Liver (tissue), 9 donors: ENCODE results near the gene DNAJA3. TPM values are rescaled to one million over a fixed set of nuclear protein-coding genes. Genes with fewer than 3 reads are reported as not detected.

Experiments
- DNase-seq: peaks from one replicate; pipeline ENCODE4 v3.0.0-alpha.2; 2017; ENCODE audit warnings: low spot score
- H3K27ac ChIP-seq, 2 donors: one replicate each; pipeline ENCODE4 v1.7.0; 2013; ENCODE audit warnings: inconsistent platforms in 2 of 2, low read length in 2 of 2, control low read depth in 1 of 2, low read depth in 1 of 2, mild to moderate bottlenecking in 1 of 2
- H3K27me3 ChIP-seq, 4 donors: one replicate each; pipeline versions ENCODE4 v1.6.1 to v1.7.0; 2013; ENCODE audit warnings: low read length in 3 of 4, inconsistent platforms in 1 of 4, mild to moderate bottlenecking in 1 of 4, moderate library complexity in 1 of 4; ENCODE audit not compliant: control insufficient read depth in 4 of 4, insufficient read depth in 4 of 4
- H3K36me3 ChIP-seq, 4 donors: one replicate each; pipeline versions ENCODE4 v1.6.1 to v1.7.0; 2013; ENCODE audit warnings: low read length in 3 of 4, mild to moderate bottlenecking in 3 of 4, low read depth in 1 of 4, moderate library complexity in 1 of 4; ENCODE audit not compliant: control insufficient read depth in 4 of 4, insufficient read depth in 3 of 4
- H3K4me1 ChIP-seq, 4 donors: one replicate each; pipeline versions ENCODE4 v1.6.1 to v1.7.0; 2013; ENCODE audit warnings: low read length in 3 of 4, mild to moderate bottlenecking in 3 of 4, moderate library complexity in 1 of 4; ENCODE audit not compliant: control insufficient read depth in 4 of 4, insufficient read depth in 4 of 4
- H3K4me3 ChIP-seq, 3 donors: one replicate each; pipeline versions ENCODE4 v1.6.1 to v1.7.0; 2013; ENCODE audit warnings: low read length in 3 of 3, control low read depth in 1 of 3, low read depth in 1 of 3, mild to moderate bottlenecking in 1 of 3
- H3K9ac ChIP-seq, 2 donors: one replicate each; pipeline ENCODE4 v1.7.0; 2013; ENCODE audit warnings: low read length in 2 of 2, mild to moderate bottlenecking in 2 of 2, moderate library complexity in 2 of 2, control low read depth in 1 of 2, low read depth in 1 of 2
- H3K9me3 ChIP-seq, 4 donors: one replicate each; pipeline versions ENCODE4 v1.6.1 to v1.7.0; 2013; ENCODE audit warnings: low read length in 3 of 4; ENCODE audit not compliant: control insufficient read depth in 4 of 4
- EGR1 ChIP-seq, 2 donors: IDR thresholded peaks; 2 replicates each; pipeline ENCODE4 v1.6.1; 2016 to 2018; ENCODE audit warnings: antibody characterized with exemption in 2 of 2, low read depth in 2 of 2
- FOXA1 ChIP-seq: IDR thresholded peaks from 2 replicates; pipeline ENCODE4 v1.6.1; 2016; ENCODE audit warnings: antibody characterized with exemption
- FOXA2 ChIP-seq: IDR thresholded peaks from 2 replicates; pipeline ENCODE4 v1.6.1; 2016; ENCODE audit warnings: antibody characterized with exemption
- GABPA ChIP-seq, 2 donors: IDR thresholded peaks in 1 of 2; conservative IDR thresholded peaks in 1 of 2; 2 replicates each; pipeline ENCODE4 v1.6.1; 2016; ENCODE audit warnings: antibody characterized with exemption in 2 of 2, mild to moderate bottlenecking in 1 of 2, moderate library complexity in 1 of 2
- HNF4A ChIP-seq, 2 donors: conservative IDR thresholded peaks; 2 replicates each; pipeline ENCODE4 v1.6.1; 2016; ENCODE audit warnings: antibody characterized with exemption in 2 of 2, mild to moderate bottlenecking in 2 of 2
- HNF4G ChIP-seq: IDR thresholded peaks from 2 replicates; pipeline ENCODE4 v1.6.1; 2016; ENCODE audit warnings: antibody characterized with exemption
- JUND ChIP-seq, 2 donors: IDR thresholded peaks; 2 replicates each; pipeline ENCODE4 v1.6.1; 2016; ENCODE audit warnings: antibody characterized with exemption in 2 of 2
- NR2F2 ChIP-seq: IDR thresholded peaks from 2 replicates; pipeline ENCODE4 v1.6.1; 2016; ENCODE audit warnings: antibody characterized with exemption
- RAD21 ChIP-seq, 2 donors: IDR thresholded peaks; 2 replicates each; pipeline ENCODE4 v1.6.1; 2016; ENCODE audit warnings: antibody characterized with exemption in 2 of 2, mild to moderate bottlenecking in 2 of 2
- RXRA ChIP-seq, 2 donors: IDR thresholded peaks; 2 replicates each; pipeline ENCODE4 v1.6.1; 2017 to 2018; ENCODE audit warnings: antibody characterized with exemption in 2 of 2, mild to moderate bottlenecking in 1 of 2
- SP1 ChIP-seq: IDR thresholded peaks from 2 replicates; pipeline ENCODE4 v1.6.1; 2018; ENCODE audit warnings: antibody characterized with exemption, mild to moderate bottlenecking
- TAF1 ChIP-seq: conservative IDR thresholded peaks from 2 replicates; pipeline ENCODE4 v1.6.1; 2016; ENCODE audit warnings: antibody characterized with exemption, mild to moderate bottlenecking
- YY1 ChIP-seq: IDR thresholded peaks from 2 replicates; pipeline ENCODE4 v1.6.1; 2016; ENCODE audit warnings: antibody characterized with exemption, mild to moderate bottlenecking
- WGBS: extraction: QIAGEN DNeasy Blood & Tissue Kit; methylation state at CpG from one replicate; pipeline ENCODE4 v1.1.7; 2013; 5-methylcytosine and 5-hydroxymethylcytosine counted together
- polyA plus RNA-seq, 2 donors: library from polyadenylated mRNA; stranded (reverse) in 1 of 2; unstranded in 1 of 2; fragments of 200-250 nt in 1 of 2; fragments of >200 nt in 1 of 2; fragmentation: Nextera tagmentation in 1 of 2; extraction: Ambion mirVana in 1 of 2; gene quantifications; one replicate each; pipeline versions ENCODE4 v1.2.1 to v1.2.3, GENCODE V29; 2013 to 2015
- total RNA-seq, 2 donors: library from RNA; depleted of rRNA; stranded (reverse); fragments of >200 nt; gene quantifications; one replicate each; pipeline ENCODE4 v1.2.3, GENCODE V29; 2014
- TF ChIP-seq, protein P1 (sequence below): fragments of 150-350 bp; IDR thresholded peaks from 2 replicates; pipeline ENCODE4 v1.5.1; 2017; ENCODE audit warnings: improper control_type of control experiment, low read depth, low read length; ENCODE audit not compliant: missing input control
- TF ChIP-seq, protein P2 (sequence below): IDR thresholded peaks from 2 replicates; pipeline ENCODE4 v1.6.1; 2016; ENCODE audit warnings: antibody characterized with exemption
- TF ChIP-seq, protein P3 (sequence below): IDR thresholded peaks from 2 replicates; pipeline ENCODE4 v1.6.1; 2016; ENCODE audit warnings: antibody characterized with exemption
- TF ChIP-seq, protein P4 (sequence below): IDR thresholded peaks from 2 replicates; pipeline ENCODE4 v1.6.1; 2016; ENCODE audit warnings: antibody characterized with exemption
- TF ChIP-seq, protein P5 (sequence below): IDR thresholded peaks from 2 replicates; pipeline ENCODE4 v1.6.1; 2016; ENCODE audit warnings: antibody characterized with exemption, mild to moderate bottlenecking
- donor health status: healthy.
- donor health status: healthy.
- donor health status: healthy.
- donor health status: healthy.
- donor health status: healthy.

The DNAJA3 gene
- total and polyA plus RNA-seq, 4 donors, result 39.6 to 86.3 (median 65.6) TPM

DNA sequence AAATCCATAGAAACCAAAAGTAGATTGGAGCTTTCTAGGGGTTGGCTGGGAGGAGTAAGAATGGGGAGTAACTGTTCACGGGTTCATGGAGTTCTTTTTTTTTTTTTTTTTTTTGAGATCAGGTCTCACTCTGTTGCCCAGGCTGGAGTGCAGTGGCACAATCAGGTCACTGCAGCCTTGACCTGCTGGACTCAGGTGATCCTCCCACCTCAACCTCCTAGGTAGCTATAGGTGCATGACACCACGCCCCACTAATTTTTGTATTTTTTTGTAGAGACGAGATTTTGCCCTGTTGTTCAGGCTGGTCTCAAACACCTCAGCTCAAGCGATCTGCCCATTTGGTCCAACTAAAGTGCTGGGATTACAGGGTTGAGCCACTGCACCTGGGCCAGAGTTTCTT, 47.2 kb downstream of the DNAJA3 start:
- peak; percentile 24 for TF ChIP-seq SP1
- no peak for TF ChIP-seq JUND (IDR thresholded peaks at IDR 0.05)
- TF ChIP-seq RXRA (IDR thresholded peaks at IDR 0.05), result peak; percentile 64 to 78
- no peak for TF ChIP-seq FOXA1
- TF ChIP-seq HNF4A (conservative IDR thresholded peaks at IDR 0.05), result peak; percentile 45 to 56
- TF ChIP-seq, protein P1, sequence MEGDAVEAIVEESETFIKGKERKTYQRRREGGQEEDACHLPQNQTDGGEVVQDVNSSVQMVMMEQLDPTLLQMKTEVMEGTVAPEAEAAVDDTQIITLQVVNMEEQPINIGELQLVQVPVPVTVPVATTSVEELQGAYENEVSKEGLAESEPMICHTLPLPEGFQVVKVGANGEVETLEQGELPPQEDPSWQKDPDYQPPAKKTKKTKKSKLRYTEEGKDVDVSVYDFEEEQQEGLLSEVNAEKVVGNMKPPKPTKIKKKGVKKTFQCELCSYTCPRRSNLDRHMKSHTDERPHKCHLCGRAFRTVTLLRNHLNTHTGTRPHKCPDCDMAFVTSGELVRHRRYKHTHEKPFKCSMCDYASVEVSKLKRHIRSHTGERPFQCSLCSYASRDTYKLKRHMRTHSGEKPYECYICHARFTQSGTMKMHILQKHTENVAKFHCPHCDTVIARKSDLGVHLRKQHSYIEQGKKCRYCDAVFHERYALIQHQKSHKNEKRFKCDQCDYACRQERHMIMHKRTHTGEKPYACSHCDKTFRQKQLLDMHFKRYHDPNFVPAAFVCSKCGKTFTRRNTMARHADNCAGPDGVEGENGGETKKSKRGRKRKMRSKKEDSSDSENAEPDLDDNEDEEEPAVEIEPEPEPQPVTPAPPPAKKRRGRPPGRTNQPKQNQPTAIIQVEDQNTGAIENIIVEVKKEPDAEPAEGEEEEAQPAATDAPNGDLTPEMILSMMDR, result no peak
- WGBS, result 38% methylated on average over 4 of the region's 4 CpGs
- no peaks in the 10 kb centered on the region for H3K27me3 ChIP-seq
- H3K4me1 ChIP-seq, result peaks cover 2 to 22% (median 12%) of the 10 kb centered on the region in 4 donors
- H3K4me3 ChIP-seq, result no peak overlapping the region
- no peaks in the 10 kb centered on the region for H3K9me3 ChIP-seq
- no peak for DNase-seq
- H3K27ac ChIP-seq, result no peak overlapping the region
- H3K36me3 ChIP-seq, result peaks cover 0 to 8% (median 4%) of the 10 kb centered on the region in 4 donors
- no peak overlapping the region for H3K9ac ChIP-seq

DNA sequence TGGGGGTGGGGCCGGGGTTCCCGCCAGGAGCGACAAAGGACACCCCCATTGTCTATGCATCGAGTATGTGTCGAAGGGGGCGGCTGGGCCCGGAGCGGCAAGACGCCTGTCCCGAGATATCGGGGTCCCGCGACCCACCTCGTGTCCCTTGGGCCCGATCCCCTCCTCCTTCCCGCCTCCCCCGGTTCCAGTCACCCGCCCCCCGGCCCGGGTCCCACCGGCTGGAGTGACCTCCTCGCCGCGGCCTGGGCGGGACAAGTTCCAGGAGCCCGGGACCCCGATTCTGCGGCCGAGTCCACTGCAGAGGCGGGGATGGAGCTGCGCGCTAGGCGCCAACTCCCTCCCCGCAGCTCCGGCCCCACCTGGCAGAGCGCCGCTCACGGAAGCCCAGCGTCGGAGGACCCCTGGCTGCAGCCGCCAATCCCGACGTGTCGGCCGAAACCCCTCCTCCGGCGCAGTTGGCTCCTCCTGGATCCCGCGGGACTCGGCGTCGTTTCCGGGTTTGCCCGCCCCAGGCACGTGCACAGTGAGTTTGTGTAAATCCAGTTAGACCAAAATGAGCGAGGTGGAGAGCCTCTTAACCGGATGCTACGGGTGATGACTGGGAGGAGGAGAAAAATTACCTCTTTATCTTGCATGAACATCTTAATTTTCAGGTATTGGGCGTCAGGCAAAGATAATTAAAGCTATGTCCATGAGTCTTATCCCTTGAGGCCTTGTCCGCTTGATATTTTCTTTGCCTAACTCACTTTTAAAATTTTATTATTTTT, 48.7 kb downstream of the DNAJA3 start, which contains the start of gene NMRAL1:
Gene NMRAL1 (minus strand): TSS at position 434 of the 770 bp plus-strand sequence. CDS start 493 bp downstream, outside the sequence.
- Histone ChIP-seq H3K27ac (peak within 1 kb of the TSS; percentile 35 to 81), H3K9me3 (no peaks in the 10 kb centered on the region), H3K4me1 (peaks cover 2 to 22% (median 12%) of the 10 kb centered on the region in 4 donors), H3K4me3 (peak within 1 kb of the TSS; percentile 64 to 88 (median 66)), H3K36me3 (peaks cover 0 to under 1% (median 0%) of the 10 kb centered on the region in 4 donors), H3K9ac (peak within 1 kb of the TSS in 1 of 2 donors; percentile 25), H3K27me3 (no peaks in the 10 kb centered on the region)
- TF ChIP-seq, protein P2, sequence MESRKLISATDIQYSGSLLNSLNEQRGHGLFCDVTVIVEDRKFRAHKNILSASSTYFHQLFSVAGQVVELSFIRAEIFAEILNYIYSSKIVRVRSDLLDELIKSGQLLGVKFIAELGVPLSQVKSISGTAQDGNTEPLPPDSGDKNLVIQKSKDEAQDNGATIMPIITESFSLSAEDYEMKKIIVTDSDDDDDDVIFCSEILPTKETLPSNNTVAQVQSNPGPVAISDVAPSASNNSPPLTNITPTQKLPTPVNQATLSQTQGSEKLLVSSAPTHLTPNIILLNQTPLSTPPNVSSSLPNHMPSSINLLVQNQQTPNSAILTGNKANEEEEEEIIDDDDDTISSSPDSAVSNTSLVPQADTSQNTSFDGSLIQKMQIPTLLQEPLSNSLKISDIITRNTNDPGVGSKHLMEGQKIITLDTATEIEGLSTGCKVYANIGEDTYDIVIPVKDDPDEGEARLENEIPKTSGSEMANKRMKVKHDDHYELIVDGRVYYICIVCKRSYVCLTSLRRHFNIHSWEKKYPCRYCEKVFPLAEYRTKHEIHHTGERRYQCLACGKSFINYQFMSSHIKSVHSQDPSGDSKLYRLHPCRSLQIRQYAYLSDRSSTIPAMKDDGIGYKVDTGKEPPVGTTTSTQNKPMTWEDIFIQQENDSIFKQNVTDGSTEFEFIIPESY, result peak; percentile 98
- TF ChIP-seq, protein P3, sequence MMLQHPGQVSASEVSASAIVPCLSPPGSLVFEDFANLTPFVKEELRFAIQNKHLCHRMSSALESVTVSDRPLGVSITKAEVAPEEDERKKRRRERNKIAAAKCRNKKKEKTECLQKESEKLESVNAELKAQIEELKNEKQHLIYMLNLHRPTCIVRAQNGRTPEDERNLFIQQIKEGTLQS, result no peak
- no peak for TF ChIP-seq JUND (IDR thresholded peaks at IDR 0.05)
- no peak for TF ChIP-seq EGR1 (IDR thresholded peaks at IDR 0.05; ENCODE audit: low read depth in 2 of 2)
- no peak for TF ChIP-seq HNF4G
- TF ChIP-seq, protein P1, result no peak
- TF ChIP-seq, protein P4, sequence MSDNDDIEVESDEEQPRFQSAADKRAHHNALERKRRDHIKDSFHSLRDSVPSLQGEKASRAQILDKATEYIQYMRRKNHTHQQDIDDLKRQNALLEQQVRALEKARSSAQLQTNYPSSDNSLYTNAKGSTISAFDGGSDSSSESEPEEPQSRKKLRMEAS, result peak; percentile 89
- TF ChIP-seq TAF1, result no peak
- TF ChIP-seq SP1, result peak; percentile 64
- TF ChIP-seq, protein P5, sequence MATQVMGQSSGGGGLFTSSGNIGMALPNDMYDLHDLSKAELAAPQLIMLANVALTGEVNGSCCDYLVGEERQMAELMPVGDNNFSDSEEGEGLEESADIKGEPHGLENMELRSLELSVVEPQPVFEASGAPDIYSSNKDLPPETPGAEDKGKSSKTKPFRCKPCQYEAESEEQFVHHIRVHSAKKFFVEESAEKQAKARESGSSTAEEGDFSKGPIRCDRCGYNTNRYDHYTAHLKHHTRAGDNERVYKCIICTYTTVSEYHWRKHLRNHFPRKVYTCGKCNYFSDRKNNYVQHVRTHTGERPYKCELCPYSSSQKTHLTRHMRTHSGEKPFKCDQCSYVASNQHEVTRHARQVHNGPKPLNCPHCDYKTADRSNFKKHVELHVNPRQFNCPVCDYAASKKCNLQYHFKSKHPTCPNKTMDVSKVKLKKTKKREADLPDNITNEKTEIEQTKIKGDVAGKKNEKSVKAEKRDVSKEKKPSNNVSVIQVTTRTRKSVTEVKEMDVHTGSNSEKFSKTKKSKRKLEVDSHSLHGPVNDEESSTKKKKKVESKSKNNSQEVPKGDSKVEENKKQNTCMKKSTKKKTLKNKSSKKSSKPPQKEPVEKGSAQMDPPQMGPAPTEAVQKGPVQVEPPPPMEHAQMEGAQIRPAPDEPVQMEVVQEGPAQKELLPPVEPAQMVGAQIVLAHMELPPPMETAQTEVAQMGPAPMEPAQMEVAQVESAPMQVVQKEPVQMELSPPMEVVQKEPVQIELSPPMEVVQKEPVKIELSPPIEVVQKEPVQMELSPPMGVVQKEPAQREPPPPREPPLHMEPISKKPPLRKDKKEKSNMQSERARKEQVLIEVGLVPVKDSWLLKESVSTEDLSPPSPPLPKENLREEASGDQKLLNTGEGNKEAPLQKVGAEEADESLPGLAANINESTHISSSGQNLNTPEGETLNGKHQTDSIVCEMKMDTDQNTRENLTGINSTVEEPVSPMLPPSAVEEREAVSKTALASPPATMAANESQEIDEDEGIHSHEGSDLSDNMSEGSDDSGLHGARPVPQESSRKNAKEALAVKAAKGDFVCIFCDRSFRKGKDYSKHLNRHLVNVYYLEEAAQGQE, result no peak
- TF ChIP-seq YY1, result no peak
- no peak for TF ChIP-seq NR2F2
- TF ChIP-seq RAD21 (IDR thresholded peaks at IDR 0.05), result no peak
- TF ChIP-seq GABPA (IDR thresholded peaks at IDR 0.05 in 1 of 2, conservative IDR thresholded peaks at IDR 0.05 in 1 of 2), result peak in 1 of 2 donors; percentile 53
- TF ChIP-seq HNF4A (conservative IDR thresholded peaks at IDR 0.05), result peak in 1 of 2 donors; percentile 14
- no peak for TF ChIP-seq FOXA2
- no peak for TF ChIP-seq RXRA (IDR thresholded peaks at IDR 0.05)
- no peak for TF ChIP-seq FOXA1
- WGBS, result 7% methylated on average over 60 of the region's 60 CpGs
- DNase-seq, result peak; percentile 75
